ENCODE measurements around the gene TSHZ2.

- TF ChIP-seq FOXM1 (IDR thresholded peaks at IDR 0.05; ENCODE audit: borderline replicate concordance): no peak
- TF ChIP-seq SP1 (IDR thresholded peaks at IDR 0.05): no peak
- no peak for TF ChIP-seq FOXK2 (IDR thresholded peaks at IDR 0.05)
- no peak for TF ChIP-seq CTBP1 (IDR thresholded peaks at IDR 0.05; ENCODE audit: borderline replicate concordance)
- no peak for TF ChIP-seq BHLHE40 (IDR thresholded peaks at IDR 0.05; ENCODE audit: borderline replicate concordance)
- no peak for TF ChIP-seq ARNT (IDR thresholded peaks at IDR 0.05)
- TF ChIP-seq HDGF (IDR thresholded peaks at IDR 0.05; ENCODE audit: borderline replicate concordance): no peak
- no peak for TF ChIP-seq ZNF384 (IDR thresholded peaks at IDR 0.05)
- no peak for TF ChIP-seq NFRKB (IDR thresholded peaks at IDR 0.05)
- TF ChIP-seq FOXA1 (IDR thresholded peaks at IDR 0.05): no peak
- TF ChIP-seq TARDBP (IDR thresholded peaks at IDR 0.05): no peak
Observed at GRCh38 chr20:53260591-53260990, 288.4 kb downstream of the TSHZ2 start.

Measured in HEK293T (cell line).